Bronchial smooth muscle cell (primary cell): ENCODE data around the gene CD302. TPM values are rescaled to one million over a fixed set of nuclear protein-coding genes. Genes with fewer than 3 reads are reported as not detected.

Experiments
- total RNA-seq: library from RNA; depleted of rRNA; stranded (reverse); fragments of >200 nt; gene quantifications from 2 replicates; pipeline ENCODE4 v1.2.1, GENCODE V29; 2014

The CD302 gene
- total RNA-seq = 3.9 and 4.3 TPM in 2 replicates

DNA sequence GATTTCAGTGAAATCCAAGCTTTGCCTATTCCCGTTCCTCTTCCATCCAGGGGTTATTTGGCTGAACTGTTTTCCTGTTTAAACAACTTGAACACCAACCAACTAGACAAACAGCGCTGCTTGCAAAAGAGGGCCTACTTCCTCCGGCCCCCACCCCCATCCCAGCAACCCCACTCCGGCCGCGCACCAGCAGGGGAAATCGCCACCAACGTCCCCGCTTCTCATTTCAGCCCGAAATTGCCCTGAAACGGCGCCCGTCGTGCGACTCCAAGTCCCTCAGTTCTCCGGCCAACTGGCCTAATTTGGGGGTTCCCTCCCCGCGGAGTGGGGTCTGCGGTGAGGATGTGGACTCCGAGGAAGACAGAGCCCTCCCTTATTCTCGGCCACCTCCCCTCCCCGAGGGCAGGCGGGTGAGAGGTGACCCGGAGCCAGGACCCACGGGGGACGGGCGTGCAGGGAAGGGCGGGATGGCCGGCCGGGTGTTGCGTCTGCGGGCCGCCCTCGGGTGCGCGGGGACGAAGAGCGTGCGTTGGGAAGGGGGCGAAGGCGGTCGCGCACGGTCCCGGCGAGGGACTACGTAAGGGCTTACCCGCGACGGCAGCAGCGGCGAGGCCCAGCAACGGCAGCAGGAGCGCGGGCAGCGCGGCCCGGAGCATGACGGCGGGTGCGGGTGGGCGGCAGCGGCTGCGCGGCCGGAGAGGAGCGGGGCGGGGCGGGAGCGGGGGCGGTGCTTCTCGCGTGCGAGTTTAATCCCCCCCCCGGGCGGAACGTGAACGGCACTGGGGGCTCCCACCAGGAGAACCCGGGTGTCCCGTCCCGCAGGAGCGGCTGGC, at the start of gene CD302:
Gene CD302, minus strand, starts transcription at position 666 of the 833 bp plus-strand sequence. Its CDS starts 10 bp downstream, at position 656.

Other genes with a start within 250 kb of the CD302 start
- 53.0 and 65.8 TPM in 2 replicates for gene BAZ2B, start 181.7 kb downstream of the CD302 start, total RNA-seq
- 51.3 and 61.5 TPM in 2 replicates for gene MARCHF7, start 85.7 kb downstream of the CD302 start, total RNA-seq
- gene LY75, start 106.5 kb upstream of the CD302 start, total RNA-seq = under 0.01 TPM in 1 of 2 replicates, not detected in the other